ENCODE measurements around the gene ARHGAP6.
"Not testable (repeated sequence)": the region's sequence is repeated elsewhere in the genome, so short reads cannot be mapped to it uniquely, and the experiment has no call there.

Gene ARHGAP6

GRCh38 chrX:11293113-11293512 is 372.6 kb downstream of the ARHGAP6 start, which contains the start of gene AMELX:
TSS of gene AMELX (plus strand) at chrX:11293413. CDS start at chrX:11294789, 1,376 bp downstream.
- no peak for DNase-seq (ENCODE audit: low read depth)

- DNase-seq (ENCODE audit: low read depth): no peak
Measured at GRCh38 chrX:11290416-11291102, 375.2 kb downstream of the ARHGAP6 start.

GRCh38 chrX:11287505-11287904 is 378.2 kb downstream of the ARHGAP6 start:
- DNase-seq (ENCODE audit: low read depth): no peak

- no peak for DNase-seq (ENCODE audit: low read depth)
Measured at GRCh38 chrX:11285651-11286050, 380.1 kb downstream of the ARHGAP6 start.

- DNase-seq (ENCODE audit: low read depth): no peak
Measured at GRCh38 chrX:11282043-11282442, 383.7 kb downstream of the ARHGAP6 start.

GRCh38 chrX:11273544-11273943 is 392.2 kb downstream of the ARHGAP6 start:
- DNase-seq (ENCODE audit: low read depth): no peak

GRCh38 chrX:11272863-11273262 is 392.9 kb downstream of the ARHGAP6 start:
- DNase-seq (ENCODE audit: low read depth): no peak

GRCh38 chrX:11272290-11272689 is 393.4 kb downstream of the ARHGAP6 start:
- DNase-seq (ENCODE audit: low read depth): no peak

- DNase-seq (ENCODE audit: low read depth): no peak
Measured at GRCh38 chrX:11269996-11270395, 395.7 kb downstream of the ARHGAP6 start.

- no peak for DNase-seq (ENCODE audit: low read depth)
Measured at GRCh38 chrX:11269006-11269405, 396.7 kb downstream of the ARHGAP6 start.

- no peak for DNase-seq (ENCODE audit: low read depth)
Measured at GRCh38 chrX:11267425-11267824, 398.3 kb downstream of the ARHGAP6 start.

GRCh38 chrX:11266573-11267003 is 399.1 kb downstream of the ARHGAP6 start:
- DNase-seq (ENCODE audit: low read depth): no peak

- DNase-seq (ENCODE audit: low read depth): no peak
Measured at GRCh38 chrX:11265352-11265751, 400.4 kb downstream of the ARHGAP6 start.

- no peak for DNase-seq (ENCODE audit: low read depth)
Measured at GRCh38 chrX:11264925-11265324, 400.8 kb downstream of the ARHGAP6 start.

GRCh38 chrX:11261260-11261659 is 404.5 kb downstream of the ARHGAP6 start:
- no peak for DNase-seq (ENCODE audit: low read depth)

GRCh38 chrX:11259437-11259836 is 406.3 kb downstream of the ARHGAP6 start:
- no peak for DNase-seq (ENCODE audit: low read depth)

- no peak for DNase-seq (ENCODE audit: low read depth)
Measured at GRCh38 chrX:11257711-11258110, 408.0 kb downstream of the ARHGAP6 start.

- DNase-seq (ENCODE audit: low read depth): no peak
Measured at GRCh38 chrX:11257290-11257689, 408.4 kb downstream of the ARHGAP6 start.

- DNase-seq (ENCODE audit: low read depth): no peak
Measured at GRCh38 chrX:11254417-11255109, 411.2 kb downstream of the ARHGAP6 start.

GRCh38 chrX:11244636-11245035 is 421.1 kb downstream of the ARHGAP6 start:
- no peak for DNase-seq (ENCODE audit: low read depth)

GRCh38 chrX:11242704-11243103 is 423.0 kb downstream of the ARHGAP6 start:
- DNase-seq (ENCODE audit: low read depth): no peak

GRCh38 chrX:11241720-11242119 is 424.0 kb downstream of the ARHGAP6 start:
- no peak for DNase-seq (ENCODE audit: low read depth)

- DNase-seq (ENCODE audit: low read depth): no peak
Measured at GRCh38 chrX:11239230-11239629, 426.5 kb downstream of the ARHGAP6 start.

- DNase-seq (ENCODE audit: low read depth): not testable (repeated sequence)
Measured at GRCh38 chrX:11235377-11235776, 430.3 kb downstream of the ARHGAP6 start.
